Brain pericyte (primary cell): Measurements from ENCODE around the gene ATP11A.

ENCODE experiments used
- DNase-seq: peaks from one replicate; pipeline ENCODE4 v3.0.0-alpha.2; 2012; ENCODE audit warnings: low read depth, low spot score

ATP11A gene

GRCh38 chr13:112818698-112819045 is 128.8 kb downstream of the ATP11A start:
- DNase-seq = no peak

- DNase-seq = no peak
These were observed 129.3 kb downstream of the ATP11A start for GRCh38 chr13:112819111-112819510.

- DNase-seq = no peak
These were observed 130.0 kb downstream of the ATP11A start for GRCh38 chr13:112819816-112820215.

GRCh38 chr13:112820318-112820717 is 130.5 kb downstream of the ATP11A start:
- DNase-seq = no peak

- no peak for DNase-seq
These were observed 131.7 kb downstream of the ATP11A start for GRCh38 chr13:112821340-112822055.

- no peak for DNase-seq
These were observed 133.0 kb downstream of the ATP11A start for GRCh38 chr13:112822851-112823250.

- DNase-seq = no peak
These were observed 134.6 kb downstream of the ATP11A start for GRCh38 chr13:112824429-112824828.

DNA sequence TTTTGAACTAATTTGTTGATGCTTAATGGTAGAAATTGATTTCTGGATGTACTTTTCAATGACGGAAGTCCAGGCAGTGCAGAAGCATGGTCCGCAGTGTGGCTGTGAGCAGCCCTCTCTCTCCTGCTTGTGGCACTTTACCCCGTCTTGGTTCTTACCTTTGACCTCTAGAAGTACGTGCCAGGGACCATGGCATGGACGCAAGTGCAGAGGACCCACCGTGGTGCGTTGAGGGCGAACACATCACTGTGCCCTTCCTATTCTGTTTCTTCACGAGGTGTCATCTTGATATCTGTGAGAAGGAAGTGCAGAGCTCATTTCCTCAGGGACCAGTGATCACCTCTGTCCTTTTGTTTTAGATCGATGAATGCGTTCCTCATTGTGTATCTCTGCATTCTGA is 135.2 kb downstream of the ATP11A start:
- no peak for DNase-seq

GRCh38 chr13:112825875-112826274 is 136.0 kb downstream of the ATP11A start:
- DNase-seq = no peak

GRCh38 chr13:112826565-112826964 is 136.7 kb downstream of the ATP11A start:
- no peak for DNase-seq

DNA sequence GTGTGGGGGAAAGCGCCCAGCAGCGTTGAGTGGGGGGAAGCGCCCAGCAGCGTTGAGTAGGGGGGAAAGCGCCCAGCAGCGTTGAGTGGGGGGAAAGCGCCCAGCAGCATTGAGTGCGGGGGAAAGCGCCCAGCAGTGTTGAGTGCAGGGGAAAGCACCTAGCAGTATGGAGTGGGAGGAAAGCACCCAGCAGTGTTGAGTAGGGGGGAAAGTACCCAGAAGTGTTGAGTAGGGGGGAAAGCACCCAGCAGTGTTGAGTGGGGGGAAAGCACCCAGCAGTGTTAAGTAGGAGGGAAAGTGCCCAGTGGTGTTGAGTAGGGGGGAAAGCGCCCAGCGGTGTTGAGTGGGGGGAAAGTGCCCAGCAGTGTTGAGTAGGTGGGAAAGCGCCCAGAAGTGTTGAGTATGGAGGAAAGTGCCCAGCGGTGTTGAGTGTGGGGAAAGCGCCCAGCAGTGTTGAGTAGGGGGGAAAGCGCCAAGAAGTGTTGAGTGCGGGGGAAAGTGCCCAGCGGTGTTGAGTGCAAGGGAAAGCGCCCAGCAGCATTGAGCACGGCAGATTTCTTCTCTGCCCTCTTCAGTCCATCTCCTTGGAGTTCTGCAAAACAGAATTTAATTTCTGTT is 138.4 kb downstream of the ATP11A start:
- no peak for DNase-seq

DNA sequence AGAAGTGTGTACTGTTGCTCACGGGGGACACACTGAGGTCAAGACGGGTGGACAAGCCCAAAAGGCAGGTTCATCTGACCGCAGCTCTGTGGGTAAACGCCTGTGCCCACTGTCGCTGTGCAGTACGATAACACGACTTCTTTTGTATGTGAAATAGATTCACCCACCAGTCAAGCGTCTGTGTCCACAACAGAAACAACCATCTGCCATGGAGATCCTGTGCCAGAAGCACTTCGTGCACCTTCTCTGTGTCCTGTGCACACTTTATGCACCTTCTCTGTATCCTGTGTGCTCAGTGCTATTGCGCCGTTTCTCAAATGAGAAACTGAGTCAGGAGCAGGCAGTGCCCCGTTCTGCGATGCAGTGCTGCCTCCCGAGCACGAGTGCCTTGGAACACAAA is 138.9 kb downstream of the ATP11A start:
- no peak for DNase-seq

DNA sequence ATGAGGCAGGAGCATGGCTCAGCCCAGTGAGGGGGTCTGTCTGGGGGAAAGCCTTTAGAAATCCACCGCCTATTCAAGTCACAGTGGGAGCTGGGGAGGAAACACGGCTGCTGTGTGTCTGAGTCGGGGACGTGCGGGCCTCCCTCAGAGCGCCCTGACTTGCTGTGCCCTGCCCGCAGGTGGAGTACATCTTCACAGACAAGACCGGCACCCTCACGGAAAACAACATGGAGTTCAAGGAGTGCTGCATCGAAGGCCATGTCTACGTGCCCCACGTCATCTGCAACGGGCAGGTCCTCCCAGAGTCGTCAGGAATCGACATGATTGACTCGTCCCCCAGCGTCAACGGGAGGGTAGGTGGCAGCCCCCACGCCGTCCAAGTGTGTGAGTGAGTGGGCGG is 141.4 kb downstream of the ATP11A start:
- no peak for DNase-seq

- DNase-seq = no peak
These were observed 142.0 kb downstream of the ATP11A start for GRCh38 chr13:112831801-112832200.

DNA sequence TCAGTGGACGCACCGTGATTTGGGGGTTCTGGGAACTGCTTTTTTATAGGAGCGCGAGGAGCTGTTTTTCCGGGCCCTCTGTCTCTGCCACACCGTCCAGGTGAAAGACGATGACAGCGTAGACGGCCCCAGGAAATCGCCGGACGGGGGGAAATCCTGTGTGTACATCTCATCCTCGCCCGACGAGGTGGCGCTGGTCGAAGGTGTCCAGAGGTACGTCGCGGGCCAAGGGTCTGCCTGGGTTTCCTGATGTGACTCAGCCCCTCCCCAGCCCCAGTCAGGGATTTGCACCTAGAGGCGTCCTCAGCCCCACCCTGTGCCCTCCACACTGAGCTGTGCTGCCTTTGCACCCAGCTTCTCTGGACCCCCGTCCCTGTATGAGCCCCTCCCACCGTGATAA is 143.0 kb downstream of the ATP11A start:
- no peak for DNase-seq

DNA sequence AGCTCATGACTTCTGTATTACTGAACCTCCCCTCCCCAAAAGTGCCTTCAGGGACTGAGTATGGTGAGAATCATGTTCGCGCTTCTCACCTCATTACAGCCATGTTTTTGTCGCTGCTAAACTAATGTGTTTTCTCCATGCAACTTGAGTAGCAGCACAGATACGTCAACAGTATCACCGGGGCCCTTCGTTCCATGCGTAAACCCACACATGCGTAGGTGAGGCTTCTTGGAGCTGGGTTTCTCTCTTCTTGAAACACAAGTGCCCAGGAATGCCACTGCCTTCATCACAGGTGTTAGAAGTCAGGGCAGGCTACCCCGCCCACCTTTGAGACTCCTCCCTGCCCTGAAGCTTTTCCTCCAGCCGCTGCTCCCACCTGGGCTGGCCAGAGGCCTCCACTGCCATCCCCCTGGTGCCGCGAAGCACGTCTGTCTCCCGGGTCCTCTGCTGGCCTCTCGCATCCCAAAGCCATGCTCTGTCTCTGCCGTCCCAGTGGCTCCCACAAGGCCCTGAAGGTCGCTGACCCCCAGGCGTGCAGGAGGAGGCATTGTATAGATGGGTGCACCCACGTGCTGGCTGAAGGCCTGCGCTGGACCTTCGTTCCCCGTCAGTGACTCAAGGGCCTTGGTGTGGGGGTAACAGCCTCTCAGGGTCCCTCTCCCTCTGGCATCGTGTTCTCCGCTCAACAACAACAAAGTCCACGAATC is 143.9 kb downstream of the ATP11A start:
- DNase-seq = no peak

DNA sequence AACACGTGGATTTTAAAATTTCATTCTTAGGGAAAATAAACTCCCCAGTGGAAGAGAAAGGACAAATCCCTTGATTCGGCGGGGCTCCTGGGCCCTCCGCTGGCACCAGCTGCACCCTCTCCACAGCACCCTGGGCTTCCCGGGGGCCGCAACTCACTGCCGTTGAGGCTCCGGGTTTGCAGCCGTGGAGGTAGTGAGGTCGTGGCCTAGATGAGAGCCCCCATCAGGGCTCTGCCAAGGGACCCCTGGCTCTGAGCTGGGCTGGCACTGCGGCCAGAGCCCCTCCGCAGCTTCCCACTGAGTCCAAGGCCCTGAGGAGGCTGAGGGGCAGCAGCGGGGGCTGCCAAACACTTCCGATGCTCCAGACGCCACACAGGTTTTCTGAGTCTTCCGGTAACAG is 145.5 kb downstream of the ATP11A start:
- no peak for DNase-seq

DNA sequence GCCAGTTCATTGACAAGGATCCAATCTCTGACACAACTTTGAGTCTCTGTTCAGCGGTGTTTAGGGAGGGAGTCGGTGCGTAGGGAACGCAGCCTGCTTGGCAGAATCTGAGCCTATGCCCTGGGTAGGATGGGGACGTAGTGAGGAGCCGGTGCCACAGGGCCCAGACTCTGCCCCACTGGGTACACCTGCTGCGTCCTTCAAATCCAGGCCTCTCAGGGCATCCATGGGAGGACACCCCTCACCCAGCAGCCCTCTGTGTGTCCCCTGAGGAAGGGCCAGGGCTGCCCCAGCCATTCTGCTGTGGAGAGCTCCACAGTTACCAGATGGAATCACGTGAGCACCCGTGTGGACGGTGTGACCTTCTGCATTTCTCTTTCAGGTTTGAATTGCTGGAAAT is 146.0 kb downstream of the ATP11A start:
- no peak for DNase-seq

GRCh38 chr13:112836940-112837339 is 147.1 kb downstream of the ATP11A start:
- no peak for DNase-seq

- DNase-seq = no peak
These were observed 147.7 kb downstream of the ATP11A start for GRCh38 chr13:112837371-112838037.

GRCh38 chr13:112838038-112838841 is 148.4 kb downstream of the ATP11A start:
- no peak for DNase-seq

- DNase-seq = no peak
These were observed 148.9 kb downstream of the ATP11A start for GRCh38 chr13:112838842-112839117.
